GM18861 (cell line): ENCODE measurements around the gene ARL13A.
"Not testable (repeated sequence)": the region's sequence is repeated elsewhere in the genome, so short reads cannot be mapped to it uniquely, and the experiment has no call there.

ENCODE experiments used
- ATAC-seq: cut with Tn5 transposase; IDR thresholded peaks from one replicate; pipeline ENCODE4 v1.9.1; 2021; ENCODE audit not compliant: unreplicated experiment

Gene ARL13A

GRCh38 chrX:100969408-100969807 lies at the start of gene ARL13A:
TSS of gene ARL13A (plus strand) at chrX:100969708. CDS start at chrX:100973690, 3,982 bp downstream.
- no peak for ATAC-seq

- no peak for ATAC-seq
Observed at GRCh38 chrX:100924375-100924774, 45.1 kb upstream of the ARL13A start.

GRCh38 chrX:100926453-100926852 lies 43.1 kb upstream of the ARL13A start:
- ATAC-seq, result no peak

GRCh38 chrX:100928660-100929613 lies 40.6 kb upstream of the ARL13A start, which contains the start of gene XKRX:
TSS of gene XKRX (minus strand) at chrX:100928917. CDS start at chrX:100928304, 613 bp downstream.
- no peak for ATAC-seq

GRCh38 chrX:100931218-100931924 lies 38.1 kb upstream of the ARL13A start:
- peak; percentile 81 for ATAC-seq

- no peak for ATAC-seq
Observed at GRCh38 chrX:100931925-100932285, 37.6 kb upstream of the ARL13A start.

GRCh38 chrX:100935767-100936166 lies 33.7 kb upstream of the ARL13A start:
- no peak for ATAC-seq

- no peak for ATAC-seq
Observed at GRCh38 chrX:100939333-100939732, 30.2 kb upstream of the ARL13A start.

- ATAC-seq, result no peak
Observed at GRCh38 chrX:100944601-100945000, 24.9 kb upstream of the ARL13A start.

- no peak for ATAC-seq
Observed at GRCh38 chrX:100946299-100946927, 23.1 kb upstream of the ARL13A start.

GRCh38 chrX:100948557-100948956 lies 21.0 kb upstream of the ARL13A start:
- ATAC-seq, result no peak

- no peak for ATAC-seq
Observed at GRCh38 chrX:100962811-100963210, 6.7 kb upstream of the ARL13A start.

- ATAC-seq, result no peak
Observed at GRCh38 chrX:100964362-100964761, 5.1 kb upstream of the ARL13A start.

GRCh38 chrX:100969936-100970335 lies 428 bp downstream of the ARL13A start:
- no peak for ATAC-seq

- ATAC-seq, result no peak
Observed at GRCh38 chrX:100973411-100973810, 3.9 kb downstream of the ARL13A start.

- no peak for ATAC-seq
Observed at GRCh38 chrX:100975212-100975611, 5.7 kb downstream of the ARL13A start.

GRCh38 chrX:100976211-100976610 lies 6.7 kb downstream of the ARL13A start:
- no peak for ATAC-seq

- no peak for ATAC-seq
Observed at GRCh38 chrX:100979881-100980607, 10.5 kb downstream of the ARL13A start.

- no peak for ATAC-seq
Observed at GRCh38 chrX:100980608-100981497, 11.3 kb downstream of the ARL13A start.

- not testable (repeated sequence) for ATAC-seq
Observed at GRCh38 chrX:100981498-100981845, 12.0 kb downstream of the ARL13A start.
